NCI-H526 treated with DMSO at 0.1 percent for 48 hours (cell line): ENCODE measurements around the gene SHANK2.
A peak's percentile ranks its signal among the peaks of the same experiment; 100 is the strongest.

Experiments used
- DNase-seq: peaks from one replicate; lab custom pipeline; 2025; lab: John Stamatoyannopoulos, UW

Gene SHANK2

DNA sequence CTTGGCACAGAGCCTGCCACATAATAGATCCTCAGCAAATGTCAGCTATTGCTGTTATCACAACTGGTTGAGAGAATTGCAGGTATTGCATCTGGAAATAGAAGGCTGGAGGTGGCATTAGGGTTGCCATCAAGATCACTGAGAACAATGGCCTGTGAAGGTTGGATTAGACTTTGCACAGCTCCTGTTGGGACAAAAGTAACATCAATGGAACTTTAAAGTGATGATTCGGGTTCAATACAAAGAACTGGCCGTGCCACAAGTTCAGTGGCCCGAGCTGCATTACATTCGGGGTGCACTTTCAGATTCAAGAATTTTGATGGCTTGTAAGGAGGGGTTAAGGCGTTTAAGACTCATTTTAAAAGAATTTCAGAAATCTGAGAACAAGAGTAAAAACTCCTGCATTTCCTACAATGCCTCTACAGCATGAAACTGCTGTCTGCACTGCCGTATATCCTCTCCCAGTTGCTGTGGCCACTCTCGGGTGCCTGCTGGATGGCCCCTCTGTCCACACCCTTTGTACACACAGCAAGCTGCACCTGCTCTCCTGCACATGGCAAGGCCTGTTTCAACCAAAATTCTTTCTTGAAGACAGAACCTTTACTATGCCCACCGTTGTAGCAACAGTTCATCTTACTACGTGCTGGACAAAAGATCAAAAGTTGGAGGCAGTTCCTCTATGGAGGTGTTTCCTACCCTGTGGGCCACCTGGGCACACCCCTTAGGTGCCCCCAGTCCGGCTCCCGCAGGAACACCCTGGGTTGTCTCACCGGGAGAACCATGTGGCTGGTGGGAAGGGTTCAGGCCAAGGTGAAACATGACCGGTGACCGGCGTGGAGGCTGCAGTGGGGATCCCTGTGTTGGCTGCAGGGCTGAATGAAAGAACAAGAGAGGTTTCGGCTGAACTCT is 17.5 kb upstream of the SHANK2 start:
- no peak for DNase-seq

DNA sequence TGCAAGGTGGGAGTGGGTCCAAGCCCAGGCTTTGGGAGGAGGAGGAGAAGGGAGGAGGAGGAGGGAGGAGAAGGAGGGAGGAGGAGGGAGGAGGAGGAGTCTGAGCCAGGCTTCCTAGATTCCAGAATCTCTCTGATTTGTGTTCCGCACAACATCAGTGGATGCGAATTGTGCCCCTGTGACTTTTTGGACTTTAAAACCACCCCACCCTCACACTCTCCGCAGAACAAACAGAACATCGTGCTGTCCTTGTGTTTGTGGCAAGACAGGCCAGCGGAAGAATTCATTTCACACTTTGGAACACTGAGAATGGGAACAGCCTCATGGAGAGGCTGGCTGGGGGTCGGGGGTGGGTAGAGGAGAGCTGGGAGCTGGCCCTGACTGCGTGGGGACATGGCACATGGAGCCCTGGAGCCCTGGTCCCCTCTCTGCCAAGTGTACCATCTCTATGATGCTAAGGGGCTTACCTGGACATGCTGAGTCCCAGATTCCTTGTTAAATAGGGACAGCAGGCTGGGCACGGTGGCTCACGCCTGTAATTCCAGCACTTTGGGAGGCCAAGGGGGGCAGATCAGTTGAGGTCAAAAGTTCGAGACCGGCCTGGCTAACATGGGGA is 16.4 kb upstream of the SHANK2 start:
- no peak for DNase-seq

- no peak for DNase-seq
These were observed 15.5 kb upstream of the SHANK2 start for GRCh38 chr11:71267807-71268421.

GRCh38 chr11:71266114-71266833 is 13.9 kb upstream of the SHANK2 start:
- no peak for DNase-seq

DNA sequence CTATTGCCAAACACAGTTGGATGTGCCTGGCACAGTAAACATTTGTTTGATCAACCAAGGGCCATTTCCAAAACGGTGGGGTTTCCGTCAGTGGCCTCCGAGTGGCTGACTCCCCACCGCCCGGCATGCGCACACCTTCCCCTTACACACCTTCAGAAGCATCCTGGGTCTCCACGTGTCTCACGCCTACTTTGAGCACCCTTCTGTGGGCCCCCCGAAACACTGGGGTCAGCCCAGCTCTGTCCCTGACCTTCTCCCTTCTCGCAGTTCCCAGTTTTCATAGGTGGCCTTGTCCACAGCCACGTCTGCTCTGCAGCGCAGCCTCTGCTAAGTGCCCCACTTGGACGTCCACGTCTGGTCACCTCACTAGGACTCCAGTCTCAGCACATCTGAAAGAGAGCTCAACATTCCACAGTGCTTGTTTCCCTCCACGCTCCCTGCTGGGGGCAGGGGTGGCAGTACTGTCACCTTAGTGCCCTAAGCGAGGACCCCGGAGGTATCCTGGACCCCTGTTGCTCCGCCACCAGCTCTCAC is 13.2 kb upstream of the SHANK2 start:
- DNase-seq: no peak

DNA sequence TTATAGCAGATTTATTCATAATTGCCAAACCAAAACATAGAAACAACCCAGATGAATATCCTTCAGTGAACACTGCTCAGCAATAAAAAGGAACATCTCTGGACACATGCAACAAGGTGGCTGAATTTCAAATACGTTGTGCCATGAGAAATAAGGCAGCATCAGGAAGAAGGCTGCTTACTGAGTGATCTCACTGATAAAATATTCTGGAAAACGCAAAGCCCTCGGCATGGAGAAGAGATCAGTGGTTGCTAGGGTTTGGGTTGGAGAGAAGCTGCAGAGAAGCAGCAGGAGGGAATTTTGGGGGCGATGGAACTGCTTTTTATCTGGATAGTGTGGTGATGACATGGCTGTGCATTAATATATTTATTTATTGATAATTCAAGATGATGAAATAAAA is 11.0 kb upstream of the SHANK2 start:
- no peak for DNase-seq

- DNase-seq: no peak
These were observed 3.6 kb upstream of the SHANK2 start for GRCh38 chr11:71255800-71256479.

DNA sequence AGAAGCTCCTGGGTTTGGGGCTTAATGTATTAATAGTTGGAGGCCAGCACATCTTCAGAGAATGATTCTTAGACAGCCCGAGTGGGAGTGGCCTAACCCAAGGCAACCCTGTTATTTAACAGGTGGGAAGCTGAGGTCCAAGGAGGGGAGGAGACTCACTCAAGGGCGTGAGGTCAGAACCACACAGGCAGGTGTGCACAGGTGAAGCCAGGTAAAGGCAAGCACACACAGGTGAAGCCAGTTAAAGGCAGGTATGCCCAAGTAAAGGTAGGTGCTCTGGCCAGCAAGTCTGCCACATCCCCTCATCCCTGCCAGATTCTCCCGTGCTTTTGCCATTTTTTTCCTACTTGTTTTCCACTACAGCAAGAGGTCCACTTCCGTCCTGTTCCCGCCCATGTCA is 2.9 kb upstream of the SHANK2 start:
- no peak for DNase-seq

DNA sequence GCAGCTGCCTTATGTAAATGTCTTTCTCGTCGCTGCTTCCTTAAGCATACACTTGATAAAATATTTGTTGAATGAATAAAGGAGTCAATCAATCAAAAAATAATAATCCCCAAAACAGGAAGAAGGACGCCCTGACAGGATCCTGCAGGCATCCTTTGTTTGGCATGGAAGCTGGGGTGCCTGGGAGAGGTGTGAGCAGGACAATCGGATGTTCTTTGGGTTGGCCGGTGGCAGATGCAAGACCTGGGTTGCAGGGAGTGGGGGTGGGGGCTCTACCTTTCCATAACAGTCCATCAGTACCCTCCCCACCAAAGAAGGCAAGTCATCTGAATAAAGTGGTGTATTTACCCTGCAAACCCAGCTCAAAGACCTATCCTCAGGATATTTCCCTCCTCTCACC is 1.4 kb upstream of the SHANK2 start:
- no peak for DNase-seq

GRCh38 chr11:71252770-71253730 is 673 bp upstream of the SHANK2 start:
- peak; percentile 58 for DNase-seq

DNA sequence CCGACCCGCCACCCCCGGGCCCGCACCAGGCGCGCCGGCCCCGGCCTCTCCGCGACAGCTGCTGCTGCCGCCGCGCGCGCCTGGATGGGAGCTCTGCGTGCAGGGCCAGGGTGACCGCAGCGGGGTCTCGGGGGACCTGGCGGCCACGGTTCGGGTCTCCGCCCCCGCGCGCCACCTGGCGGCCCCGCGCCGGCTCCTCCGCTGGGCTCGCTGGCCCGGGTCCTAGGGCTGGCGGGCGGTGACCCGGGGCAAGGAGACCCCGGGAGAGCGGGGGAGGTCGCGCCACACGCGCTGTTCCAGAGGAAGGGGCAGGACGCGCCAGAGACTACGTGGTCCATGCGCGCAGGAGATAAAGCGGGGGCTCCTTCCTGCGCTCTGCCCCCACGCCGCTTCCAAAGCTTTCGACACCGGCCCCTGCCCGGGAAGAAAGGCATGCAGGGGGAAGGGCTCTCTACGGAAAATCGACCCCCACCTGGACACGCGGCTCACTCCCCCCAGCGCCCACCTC is 562 bp downstream of the SHANK2 start:
- DNase-seq: peak; percentile 22

- DNase-seq: no peak
These were observed 1.1 kb downstream of the SHANK2 start for GRCh38 chr11:71251151-71251721.

- no peak for DNase-seq
These were observed 1.7 kb downstream of the SHANK2 start for GRCh38 chr11:71250523-71251150.

- DNase-seq: no peak
These were observed 3.1 kb downstream of the SHANK2 start for GRCh38 chr11:71249301-71249700.

DNA sequence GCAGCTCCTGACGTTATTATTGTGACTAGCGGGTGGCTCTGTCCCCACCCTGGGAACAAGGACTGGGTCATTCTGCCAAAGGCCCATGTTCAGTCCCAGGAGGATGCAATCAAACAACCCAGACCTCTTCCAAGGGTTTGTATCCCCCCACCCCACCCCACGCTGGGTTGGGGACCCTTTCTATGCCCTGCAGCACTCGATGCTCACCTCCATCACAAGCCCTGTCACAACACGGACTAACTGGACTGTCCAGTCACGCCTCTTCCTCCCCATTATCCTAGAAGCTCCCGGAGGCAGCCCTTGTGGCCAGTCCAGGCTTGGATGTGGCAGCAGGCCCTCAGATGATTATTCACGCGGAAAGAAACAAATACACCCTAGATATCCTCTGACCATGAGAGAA is 3.7 kb downstream of the SHANK2 start:
- DNase-seq: no peak

DNA sequence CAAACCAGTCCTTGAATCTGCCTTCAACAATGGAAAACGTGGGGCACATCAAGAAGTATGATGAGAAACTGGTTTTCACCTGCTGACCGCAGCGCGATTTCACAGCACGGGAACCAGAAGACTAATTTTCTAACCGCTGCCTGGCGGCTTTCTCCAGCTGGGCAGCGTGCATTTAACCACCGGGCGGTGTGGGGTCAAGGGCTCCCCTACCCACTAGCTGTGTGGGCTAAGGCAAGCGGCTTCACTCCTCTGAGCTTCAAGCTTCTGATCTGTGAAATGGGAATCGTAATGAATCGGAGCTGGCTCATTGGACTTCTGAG is 4.2 kb downstream of the SHANK2 start:
- DNase-seq: no peak

DNA sequence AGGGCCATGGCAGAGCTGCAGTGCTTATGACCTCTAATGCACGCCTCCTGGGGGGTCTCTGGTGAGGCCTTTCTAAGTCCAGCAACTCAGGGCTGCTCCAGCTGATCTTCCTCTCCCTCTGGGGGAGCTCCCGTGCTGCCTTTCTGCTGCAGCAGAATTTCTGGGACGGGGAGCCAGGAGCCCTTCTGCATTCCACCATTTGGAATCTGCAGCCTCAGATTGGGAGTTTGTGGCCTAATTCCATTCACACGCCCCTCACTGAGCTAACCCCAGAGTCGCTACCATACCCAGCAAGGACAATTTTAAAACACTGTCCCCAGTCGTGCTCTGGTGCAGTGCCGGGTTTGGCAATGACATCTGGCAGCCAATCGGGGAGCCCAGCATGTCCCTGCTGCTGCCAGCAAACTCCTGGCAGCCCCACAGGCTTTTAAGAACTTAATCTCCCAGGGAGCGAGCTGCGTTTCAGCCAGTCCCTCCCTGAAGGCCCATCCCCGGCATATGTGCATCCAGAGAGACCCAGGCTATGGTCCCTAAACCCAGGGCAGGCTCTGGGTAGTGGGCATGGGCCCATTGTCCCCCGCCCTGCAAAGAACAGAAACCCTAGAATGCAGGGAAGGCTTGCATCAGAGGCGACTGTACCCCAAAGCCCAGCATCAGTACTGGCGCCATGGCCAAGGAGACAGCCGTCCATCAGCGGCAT is 4.7 kb downstream of the SHANK2 start:
- DNase-seq: no peak

- DNase-seq: no peak
These were observed 5.8 kb downstream of the SHANK2 start for GRCh38 chr11:71246559-71246958.
